Esophagus muscularis mucosa (tissue), 4 donors: ENCODE data around the gene TAF1C. TPM values are rescaled to one million over a fixed set of nuclear protein-coding genes. Genes with fewer than 3 reads are reported as not detected.

ENCODE experiments used
- DNase-seq: peaks from one replicate; pipeline ENCODE4 v3.0.0-alpha.2; 2017; ENCODE audit errors: extremely low spot score
- H3K27ac ChIP-seq, 4 donors: fragments of 200-600 bp; sonication (generic); replicated peaks in 1 of 4; 1 replicate in 3 of 4; 2 replicates in 1 of 4; pipeline ENCODE4 v1.5.1; 2016 to 2019; ENCODE audit warnings: mild to moderate bottlenecking in 1 of 4
- H3K27me3 ChIP-seq, 4 donors: fragments of 200-600 bp; sonication (generic); one replicate each; pipeline versions ENCODE4 v1.5.1 to v1.6.0; 2016 to 2019
- H3K36me3 ChIP-seq, 4 donors: fragments of 200-600 bp; sonication (generic); one replicate each; pipeline ENCODE4 v1.5.1; 2016 to 2019
- H3K4me1 ChIP-seq, 4 donors: fragments of 200-600 bp; sonication (generic); one replicate each; pipeline ENCODE4 v1.5.1; 2016 to 2019
- H3K4me3 ChIP-seq, 4 donors: fragments of 200-600 bp; sonication (generic); 1 replicate in 2 of 4; 2 replicates in 2 of 4; pipeline ENCODE4 v1.5.1; 2016 to 2019; ENCODE audit warnings: mild to moderate bottlenecking in 4 of 4, moderate library complexity in 1 of 4
- H3K9me3 ChIP-seq, 4 donors: fragments of 200-600 bp; sonication (generic); 1 replicate in 3 of 4; 2 replicates in 1 of 4; pipeline ENCODE4 v1.5.1; 2016 to 2019
- CTCF ChIP-seq, 3 experiments: fragments of 200-600 bp in 2 of 3; fragments of 450-650 bp in 1 of 3; sonication (generic) in 2 of 3; IDR thresholded peaks; one replicate each; pipeline ENCODE4 v1.5.1; 2017 to 2019; ENCODE audit warnings: antibody characterized with exemption in 3 of 3, mild to moderate bottlenecking in 2 of 3, moderate library complexity in 1 of 3
- EP300 ChIP-seq: sonication (generic); formaldehyde crosslinking; IDR thresholded peaks from one replicate; pipeline ENCODE4 v1.6.1; 2017; ENCODE audit warnings: antibody characterized with exemption
- POLR2A ChIP-seq: fragments of 450-650 bp; IDR thresholded peaks from one replicate; pipeline ENCODE4 v1.6.1; 2017; ENCODE audit warnings: antibody characterized with exemption, moderate library complexity, mild to moderate bottlenecking, low read depth
- POLR2AphosphoS5 ChIP-seq, 2 donors: sonication (generic); formaldehyde crosslinking; IDR thresholded peaks; one replicate each; pipeline ENCODE4 v1.6.1; 2017; ENCODE audit warnings: antibody characterized with exemption in 2 of 2
- WGBS: methylation state at CpG from one replicate; pipeline ENCODE4 v1.1.5; 2018; 5-methylcytosine and 5-hydroxymethylcytosine counted together
- intact Hi-C: fragments of 100-400 bp; cut with DNase I; formaldehyde crosslinking; loops from one replicate; pipeline ENCODE4 v1.15.1; 2023
- total RNA-seq, 4 donors: library from RNA; depleted of rRNA; stranded (reverse); fragments of >200 nt; gene quantifications; one replicate each; pipeline versions ENCODE4 v1.1.0 to v1.2.1, GENCODE V29; 2016

Gene TAF1C
- total RNA-seq, 4 donors from 2014 or later = 15.6 to 39.6 (median 21.8) TPM

GRCh38 chr16:84137287-84137686 lies 49.6 kb downstream of the TAF1C start:
- intact Hi-C loops = no loop called here
- Histone ChIP-seq H3K36me3 (no peaks in the 10 kb centered on the region), H3K27me3 (no peaks in the 10 kb centered on the region), H3K4me1 (peaks cover 0 to 7% (median 2%) of the 10 kb centered on the region in 4 donors), H3K4me3 (no peak overlapping the region), H3K27ac (no peak overlapping the region), H3K9me3 (no peaks in the 10 kb centered on the region)
- no peak for TF ChIP-seq EP300
- 82% methylated on average over 8 of the region's 8 CpGs for WGBS
- DNase-seq = no peak

GRCh38 chr16:84136331-84137125 lies 50.3 kb downstream of the TAF1C start:
- DNase-seq = no peak
- Histone ChIP-seq H3K36me3 (no peaks in the 10 kb centered on the region), H3K27me3 (no peaks in the 10 kb centered on the region), H3K9me3 (no peaks in the 10 kb centered on the region), H3K4me3 (no peak overlapping the region), H3K27ac (no peak overlapping the region), H3K4me1 (peaks cover 0 to 7% (median 2%) of the 10 kb centered on the region in 4 donors)
- intact Hi-C loops = no loop called here
- 87% methylated on average over 10 of the region's 11 CpGs for WGBS
- no peak for TF ChIP-seq CTCF (IDR thresholded peaks at IDR 0.05)
- no peak for TF ChIP-seq EP300
- no peak for TF ChIP-seq POLR2AphosphoS5 (IDR thresholded peaks at IDR 0.05)
- no peak for TF ChIP-seq POLR2A

GRCh38 chr16:84132527-84133285 lies 54.2 kb downstream of the TAF1C start:
- no peaks in the 10 kb centered on the region for H3K27me3 ChIP-seq
- TF ChIP-seq POLR2A = no peak
- TF ChIP-seq POLR2AphosphoS5 (IDR thresholded peaks at IDR 0.05) = no peak
- TF ChIP-seq EP300 = no peak
- TF ChIP-seq CTCF (IDR thresholded peaks at IDR 0.05) = no peak
- intact Hi-C loops = no loop called here
- no peak overlapping the region for H3K27ac ChIP-seq
- H3K9me3 ChIP-seq = no peaks in the 10 kb centered on the region
- no peak overlapping the region for H3K4me3 ChIP-seq
- peaks cover 0 to 35% (median 23%) of the 10 kb centered on the region in 4 donors for H3K36me3 ChIP-seq
- DNase-seq = no peak
- WGBS = 92% methylated on average over 7 of the region's 7 CpGs
- peaks cover 0 to 7% (median 0%) of the 10 kb centered on the region in 4 donors for H3K4me1 ChIP-seq

GRCh38 chr16:84131117-84131516 lies 55.7 kb downstream of the TAF1C start:
- Histone ChIP-seq H3K4me3 (no peak overlapping the region), H3K27ac (no peak overlapping the region), H3K9me3 (no peaks in the 10 kb centered on the region), H3K27me3 (no peaks in the 10 kb centered on the region), H3K36me3 (peaks cover 0 to 42% (median 30%) of the 10 kb centered on the region in 4 donors), H3K4me1 (peaks cover 0 to 3% (median 0%) of the 10 kb centered on the region in 4 donors)
- intact Hi-C loops = no loop called here
- no peak for TF ChIP-seq EP300
- TF ChIP-seq POLR2AphosphoS5 (IDR thresholded peaks at IDR 0.05) = no peak
- no peak for DNase-seq
- WGBS = 78% methylated on average over 5 of the region's 5 CpGs

Other genes starting within 250 kb of the TAF1C start
- gene OSGIN1, start 233.8 kb downstream of the TAF1C start, total RNA-seq = 10 to 100 TPM in 3 of 4 donors, 1 to 10 TPM in 1; 7.1 to 17.6 (median 13.8) TPM
- not detected for gene NECAB2, start 218.8 kb downstream of the TAF1C start, total RNA-seq
- gene SLC38A8, start 144.3 kb downstream of the TAF1C start, total RNA-seq = not detected
- gene MBTPS1, start 70.1 kb downstream of the TAF1C start, total RNA-seq = 10 to 100 TPM; 72.4 to 86.6 (median 82.6) TPM
- gene HSDL1, start 41.9 kb downstream of the TAF1C start, total RNA-seq = 10 to 100 TPM in 3 of 4 donors, 1 to 10 TPM in 1; 7.1 to 14.6 (median 11.4) TPM
- gene DNAAF1, start 41.7 kb downstream of the TAF1C start, total RNA-seq = under 1 TPM in 2 of 4 donors, not detected in 2; 0.66 to 0.78 TPM
- gene ADAD2, start 4.1 kb upstream of the TAF1C start, total RNA-seq = under 1 TPM in 3 of 4 donors, not detected in 1; 0.42 to 0.83 (median 0.80) TPM
- not detected for gene KCNG4, start 53.0 kb upstream of the TAF1C start, total RNA-seq
- 10 to 100 TPM in 2 of 4 donors, 1 to 10 TPM in 2; 4.6 to 29.9 (median 15.6) TPM for gene WFDC1, start 107.8 kb upstream of the TAF1C start, total RNA-seq
- gene ATP2C2, start 181.5 kb upstream of the TAF1C start, total RNA-seq = under 1 TPM in 1 of 4 donors, not detected in 3; 0.86 TPM